ENCODE measurements around the gene RASGRF2.

RASGRF2 gene

DNA sequence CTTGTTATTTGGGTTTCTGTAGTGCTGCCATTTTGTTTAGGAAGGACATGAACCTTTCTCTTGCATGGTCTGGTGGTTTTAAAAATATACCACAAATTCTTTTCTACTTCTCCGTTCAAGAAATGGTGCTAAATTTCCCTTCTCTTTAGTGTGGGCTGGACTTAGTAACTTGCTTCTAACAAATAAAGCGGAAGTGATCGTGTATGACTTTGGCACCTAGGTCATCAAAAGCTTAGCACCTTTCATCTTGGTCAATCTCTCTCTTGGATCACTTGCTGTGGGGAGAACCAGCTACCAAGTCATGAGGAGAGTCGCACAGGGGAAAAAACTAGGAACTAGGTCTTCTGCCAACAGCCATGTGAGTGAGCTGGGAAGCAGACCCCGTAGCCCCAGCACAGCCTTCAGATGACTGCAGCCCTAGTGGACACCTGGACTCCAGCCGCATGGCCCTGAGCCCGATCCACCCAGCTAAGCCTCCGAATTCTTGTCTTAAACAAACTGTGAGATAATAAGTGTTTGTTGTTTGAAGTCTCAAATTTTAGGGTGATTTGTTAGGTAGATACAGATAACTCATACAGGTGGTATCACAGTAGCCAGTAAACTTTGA lies 185.3 kb downstream of the RASGRF2 start:
- DNase-seq, result no peak

DNA sequence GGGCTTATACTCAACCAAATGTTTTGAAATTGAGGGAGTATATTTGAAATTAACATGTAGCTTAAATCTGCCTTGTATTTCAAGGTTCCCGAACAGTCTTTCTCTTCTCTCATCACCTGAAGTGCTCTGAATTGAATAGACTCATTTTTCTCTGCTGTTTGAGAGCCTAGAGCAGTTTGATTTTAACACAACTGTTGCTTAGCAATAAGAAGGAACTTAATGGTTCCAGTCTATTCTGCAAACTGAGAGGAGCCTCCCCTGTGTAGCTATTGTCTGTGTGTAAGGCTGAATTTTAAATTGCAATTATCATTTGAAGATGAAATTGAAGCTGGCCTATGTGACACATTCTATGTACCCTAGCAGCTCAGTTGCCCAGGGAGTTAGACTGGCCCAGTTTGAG lies 185.9 kb downstream of the RASGRF2 start:
- no peak for DNase-seq

DNA sequence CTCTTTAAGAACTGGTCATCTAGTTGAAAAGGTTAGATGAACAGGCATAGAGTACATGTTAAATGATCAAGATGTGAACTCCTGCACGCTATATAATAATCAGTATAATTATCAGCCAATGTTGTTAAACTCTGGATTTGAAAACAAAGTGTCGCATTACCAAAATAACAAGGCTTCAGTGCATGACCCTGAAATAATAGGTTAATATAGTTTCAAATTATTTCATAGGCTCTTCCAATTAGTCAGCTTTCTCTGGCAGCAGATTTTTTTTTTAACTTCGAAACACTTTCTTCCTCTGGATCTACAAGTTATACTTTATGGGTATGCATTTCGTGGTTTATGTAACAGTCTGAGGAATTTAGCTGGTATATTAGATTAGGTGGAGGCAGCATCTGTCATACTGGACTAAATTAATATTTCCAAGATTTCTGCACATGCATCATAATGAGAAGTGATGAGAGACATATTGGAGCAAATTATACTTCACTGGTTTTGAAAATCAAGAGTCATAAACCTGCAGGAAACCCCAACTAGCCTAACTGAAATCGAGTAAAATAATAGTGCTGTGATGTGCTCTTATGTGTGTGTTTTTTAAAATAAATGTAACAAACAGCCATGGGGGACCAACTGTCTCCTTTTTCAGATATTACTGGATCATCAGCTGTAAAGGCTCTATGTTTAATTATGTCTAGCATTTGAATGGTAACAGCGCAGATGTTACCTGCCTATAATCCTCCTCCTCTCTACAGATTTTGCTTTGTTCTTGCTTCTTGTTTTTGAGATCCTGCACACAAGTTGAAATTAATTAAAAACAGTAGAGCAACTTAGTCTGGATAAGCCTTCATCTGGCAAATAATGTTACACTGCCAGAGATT lies 187.1 kb downstream of the RASGRF2 start:
- DNase-seq, result no peak

DNA sequence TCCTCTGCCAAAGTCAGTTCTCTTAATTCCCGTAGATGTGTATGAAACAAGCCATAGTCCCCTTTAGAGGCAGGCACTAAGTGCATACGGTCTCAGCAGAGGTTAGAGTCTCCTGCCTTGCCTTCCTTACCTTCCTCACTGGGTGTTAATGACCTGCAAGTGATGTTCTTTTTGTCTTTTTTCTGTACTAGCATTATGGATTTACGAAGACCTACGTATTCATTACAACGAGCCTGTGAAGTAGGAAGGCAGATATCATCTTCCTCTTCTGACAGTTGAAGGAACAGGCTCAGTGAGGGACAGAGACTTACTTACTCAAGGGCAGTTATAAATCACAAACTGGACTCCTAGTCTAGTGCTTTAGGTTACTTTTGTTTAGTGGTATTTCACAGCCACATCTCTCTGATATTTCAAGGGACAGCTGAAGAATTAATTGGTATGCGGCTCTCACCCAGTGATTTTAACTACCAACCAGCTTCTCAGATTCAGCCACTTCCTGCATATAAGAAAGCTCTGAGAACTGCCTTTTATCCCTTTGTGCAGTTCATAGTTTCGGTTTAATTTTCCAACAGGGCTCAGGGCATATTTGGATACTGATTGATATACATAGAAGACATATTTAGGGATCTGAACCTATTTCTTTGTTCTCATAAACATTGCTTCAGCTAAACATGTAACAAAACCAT lies 187.9 kb downstream of the RASGRF2 start:
- no peak for DNase-seq

DNA sequence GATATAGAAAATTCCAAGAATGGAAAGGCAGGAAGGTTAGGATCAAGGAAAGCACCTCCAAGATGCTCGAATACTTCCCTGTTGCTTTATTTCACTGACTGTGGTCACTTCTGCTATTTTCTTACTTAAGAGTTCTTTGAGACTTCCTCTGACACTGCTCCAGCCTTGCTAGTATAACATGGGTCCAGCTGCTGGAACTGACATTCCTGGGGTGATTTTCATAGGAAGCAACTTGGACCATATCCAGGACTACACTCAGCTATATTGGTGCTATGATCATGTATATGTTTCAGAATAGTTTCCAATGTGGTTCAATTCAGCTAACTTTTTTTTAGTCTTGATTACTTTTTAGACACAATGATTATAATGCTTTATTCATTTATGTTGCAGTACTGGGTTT lies 191.4 kb downstream of the RASGRF2 start:
- no peak for DNase-seq

DNA sequence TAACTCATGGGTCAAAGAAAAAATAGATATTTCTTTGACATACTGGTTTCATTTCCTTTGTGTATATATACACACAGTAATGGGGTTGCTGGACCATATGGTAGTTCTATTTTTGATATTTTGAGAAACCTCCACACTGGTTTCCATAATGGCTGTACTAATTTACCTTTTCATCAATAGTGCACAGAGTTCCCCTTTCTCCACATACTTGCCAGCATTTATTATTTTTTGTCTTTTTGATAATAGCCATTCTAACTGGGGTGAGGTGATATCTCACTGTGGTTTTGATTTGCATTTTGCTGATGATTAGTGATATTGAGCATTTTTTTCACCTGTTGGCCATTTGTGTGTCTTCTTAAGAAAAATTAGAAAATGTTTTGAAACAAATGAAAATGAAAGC lies 194.6 kb downstream of the RASGRF2 start:
- DNase-seq, result no peak

DNA sequence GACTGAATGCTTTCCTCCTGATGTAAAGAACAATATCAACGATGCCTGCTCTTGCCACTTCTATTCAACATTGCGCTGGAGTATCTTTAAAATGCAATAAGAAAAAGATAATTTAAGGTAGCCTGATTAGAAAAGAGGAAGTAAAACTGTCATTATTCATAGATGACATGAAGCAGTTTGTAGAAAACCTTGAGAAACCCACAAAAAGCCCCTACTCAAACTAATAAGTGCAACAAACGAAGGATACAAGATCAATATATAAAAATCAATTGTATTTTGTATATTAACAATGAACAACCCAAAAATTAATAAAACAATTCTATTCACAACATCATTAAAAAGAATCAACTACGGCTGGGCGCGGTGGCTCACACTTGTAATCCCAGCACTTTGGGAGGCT lies 196.6 kb downstream of the RASGRF2 start:
- no peak for DNase-seq

DNA sequence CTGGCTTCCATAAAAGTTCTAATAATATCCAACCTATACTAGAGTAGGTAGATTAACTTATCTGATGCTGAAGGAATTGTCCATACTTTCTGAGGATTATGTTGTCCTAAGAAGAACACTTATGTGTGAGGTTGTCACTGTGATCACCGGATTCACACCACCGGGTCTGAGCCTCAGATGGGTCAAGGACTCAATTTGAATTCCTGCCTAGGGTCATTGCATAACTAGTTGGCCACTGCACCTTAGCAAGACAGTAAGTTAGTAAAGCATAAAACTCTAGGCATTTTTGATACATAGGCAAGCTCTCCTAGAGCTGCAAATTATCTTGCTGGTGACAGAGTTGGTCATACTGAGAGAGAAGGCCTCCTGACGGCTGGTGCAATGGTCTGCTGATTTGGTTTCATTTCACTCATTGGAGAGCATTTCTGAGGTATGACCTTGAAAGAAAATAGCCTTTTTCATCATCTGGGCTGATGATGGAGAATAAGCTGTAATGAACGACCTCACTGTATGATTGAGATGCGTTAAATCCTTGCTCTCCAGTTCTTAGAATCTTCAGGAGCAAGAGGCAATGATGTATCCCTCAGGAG lies 200.9 kb downstream of the RASGRF2 start:
- DNase-seq, result no peak

DNA sequence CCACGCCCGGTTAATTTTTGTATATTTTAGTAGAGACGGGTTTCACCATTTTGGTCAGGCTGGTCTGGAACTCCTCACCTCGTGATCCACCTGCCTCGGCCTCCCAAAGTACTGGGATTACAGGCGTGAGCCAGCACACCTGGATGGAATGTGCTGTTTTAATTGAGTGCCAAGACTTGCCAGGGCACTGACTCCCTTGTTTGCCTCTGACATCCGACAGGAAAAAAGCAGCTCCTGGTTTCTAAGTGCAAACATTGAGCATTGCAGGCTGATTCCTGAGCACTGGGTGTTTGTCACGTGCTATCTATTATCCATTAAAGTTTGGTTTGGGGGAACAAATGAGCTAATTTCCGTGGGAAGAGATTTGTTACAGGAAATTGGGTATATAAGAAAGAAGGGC lies 202.3 kb downstream of the RASGRF2 start:
- no peak for DNase-seq

DNA sequence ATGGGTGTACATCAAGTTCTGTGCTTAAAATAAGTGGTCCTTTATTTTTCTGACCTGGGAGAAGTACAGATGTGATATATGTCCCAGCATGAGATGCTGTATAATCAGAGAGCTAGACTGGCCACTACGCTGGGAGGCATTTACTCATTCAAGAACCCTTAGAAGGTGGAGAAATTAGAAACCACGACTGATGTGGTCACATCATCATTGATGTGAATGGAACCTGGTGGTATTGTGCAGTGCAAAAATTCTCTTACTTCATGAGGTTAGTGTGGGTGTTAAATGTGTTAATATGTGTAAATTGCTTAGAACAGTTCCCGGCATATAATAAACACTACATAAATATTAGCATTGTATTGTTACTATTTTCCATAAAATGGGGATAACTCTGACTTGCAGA lies 203.5 kb downstream of the RASGRF2 start:
- DNase-seq, result no peak

DNA sequence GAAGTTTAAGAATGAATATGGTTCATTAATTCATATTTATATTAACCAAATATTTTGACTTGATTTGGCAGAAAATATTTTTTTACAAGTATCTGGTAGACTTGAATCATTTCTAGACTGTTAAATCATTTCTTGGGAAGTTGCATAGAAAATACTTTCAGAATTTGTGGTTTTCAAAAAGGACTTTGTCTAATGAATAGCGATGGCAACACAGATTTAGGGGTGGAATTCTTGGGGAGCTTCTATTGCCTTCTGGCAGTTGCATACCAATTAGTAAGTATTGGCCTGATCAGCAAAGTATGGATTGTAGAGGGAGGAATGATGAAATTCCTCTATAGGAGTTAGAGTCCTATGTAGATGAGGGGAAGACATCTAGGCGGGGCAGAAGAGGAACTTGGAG lies 204.3 kb downstream of the RASGRF2 start:
- DNase-seq, result no peak

DNA sequence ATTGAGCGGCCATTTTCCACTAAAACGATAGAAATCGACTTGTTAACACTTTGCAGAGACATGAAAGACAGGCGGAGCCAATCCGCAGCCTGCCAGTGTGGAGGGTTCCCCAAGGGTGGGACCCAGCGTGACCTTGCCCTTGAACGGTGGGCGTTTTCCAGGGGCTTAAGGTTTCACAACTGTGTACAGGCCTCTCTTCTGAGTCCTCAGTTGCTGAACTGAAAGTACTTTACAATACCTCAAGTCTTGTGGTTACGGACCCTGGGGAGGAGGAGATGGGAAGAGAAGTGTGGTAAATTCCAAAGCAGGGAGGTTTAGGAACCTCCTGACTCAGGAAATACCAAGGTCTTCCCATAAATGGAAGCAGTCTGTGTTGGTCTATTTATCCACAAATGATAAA lies 204.8 kb downstream of the RASGRF2 start:
- DNase-seq, result no peak

DNA sequence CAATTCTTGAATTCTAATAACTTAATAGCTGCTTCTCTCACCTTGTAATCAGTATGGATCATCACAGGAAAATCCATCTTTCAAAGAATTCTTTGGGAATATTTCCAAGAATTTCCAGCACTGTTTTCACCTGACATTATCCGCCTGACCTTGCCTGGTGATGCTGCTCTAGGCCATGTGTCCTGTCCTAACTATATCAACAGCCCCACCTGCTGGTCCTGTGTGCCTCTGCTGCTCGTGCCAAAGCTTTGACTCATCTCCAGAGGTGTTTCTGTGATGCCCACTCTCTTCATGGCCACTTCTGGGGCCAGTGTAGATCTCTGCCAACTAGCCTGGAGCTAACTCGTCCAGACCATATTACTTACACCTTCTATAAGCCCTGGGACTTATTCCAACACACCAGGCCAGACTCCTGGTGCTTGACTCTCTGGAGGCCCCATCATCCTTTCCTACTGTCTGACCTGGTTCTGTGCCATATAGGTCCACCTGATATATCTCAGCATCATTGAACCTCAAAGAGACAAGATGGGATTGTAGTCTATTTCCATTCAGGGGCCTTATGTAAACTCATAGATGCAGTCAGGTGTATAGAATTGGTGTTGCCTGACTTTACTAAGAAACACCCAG lies 205.4 kb downstream of the RASGRF2 start:
- no peak for DNase-seq

DNA sequence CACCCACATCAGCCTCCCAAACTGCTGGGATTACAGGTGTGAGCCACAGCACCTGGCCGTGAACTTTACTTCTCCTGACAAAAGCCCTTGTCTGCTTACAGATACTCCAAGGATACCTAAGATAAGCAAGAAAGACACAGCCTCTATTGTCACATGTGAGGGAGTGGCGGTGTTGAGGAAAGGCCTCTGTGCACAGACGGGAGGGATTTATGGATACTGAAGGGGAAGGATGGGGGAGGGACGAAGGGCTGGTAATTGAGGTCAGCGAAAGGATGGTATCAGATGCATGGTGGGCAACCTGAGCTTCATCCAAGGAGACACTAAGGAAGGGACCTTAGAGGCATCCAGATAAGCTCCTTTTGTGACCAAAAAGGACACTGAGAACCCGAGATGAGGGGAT lies 206.3 kb downstream of the RASGRF2 start:
- no peak for DNase-seq

DNA sequence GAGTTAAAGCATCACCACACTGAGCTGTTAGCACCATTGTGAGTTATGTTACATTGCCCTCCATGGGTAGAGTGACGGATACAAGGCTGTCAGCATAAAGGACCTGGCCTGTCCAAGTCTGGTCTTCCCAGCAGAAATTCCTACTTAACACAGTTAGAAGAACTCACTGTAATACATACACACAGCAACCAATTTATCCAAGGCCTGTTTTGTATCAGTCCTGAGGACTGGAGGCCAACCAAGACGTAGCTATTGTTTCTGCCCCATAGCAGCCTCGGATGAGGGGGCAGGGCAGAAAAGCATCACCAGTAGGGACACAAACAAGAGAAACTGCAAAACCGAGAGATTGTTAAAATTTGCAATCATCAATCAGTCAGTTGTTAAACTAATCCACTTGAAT lies 206.9 kb downstream of the RASGRF2 start:
- DNase-seq, result no peak

DNA sequence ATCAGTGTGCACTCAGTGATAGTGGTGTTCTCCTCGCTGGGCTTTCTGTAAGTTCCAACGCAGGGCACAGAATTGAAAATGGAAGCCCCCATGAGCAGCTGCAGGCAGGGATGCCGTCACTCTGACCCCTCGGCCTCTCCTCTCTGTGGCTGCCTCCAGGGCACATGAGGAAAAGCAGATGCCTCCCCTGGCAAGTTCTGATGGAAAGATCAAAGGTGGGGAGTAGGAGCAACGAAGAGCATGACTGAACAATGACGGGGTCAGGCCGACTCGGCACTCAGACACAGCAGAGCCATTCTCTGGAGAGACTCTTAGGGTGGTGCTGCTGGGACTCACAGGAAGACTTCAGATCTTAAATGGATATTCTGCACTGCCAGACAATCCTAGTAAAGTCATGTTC lies 207.4 kb downstream of the RASGRF2 start:
- no peak for DNase-seq

DNA sequence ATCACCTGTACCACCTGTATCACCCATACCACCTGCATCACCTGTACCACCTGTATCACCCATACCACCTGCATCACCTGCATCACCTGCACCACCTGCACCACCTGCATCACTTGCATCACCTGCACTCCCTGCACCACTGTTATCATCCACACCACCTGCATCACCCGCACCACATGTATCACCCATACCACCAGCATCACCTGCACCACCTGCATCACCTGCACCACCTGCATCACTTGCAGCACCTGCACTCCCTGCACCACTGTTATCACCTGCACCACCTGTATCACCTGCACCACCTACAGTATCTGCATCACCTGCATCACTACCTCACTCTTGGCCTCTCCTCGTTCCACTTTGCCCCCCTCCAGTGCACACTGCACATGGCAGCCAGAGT lies 209.8 kb downstream of the RASGRF2 start:
- no peak for DNase-seq

DNA sequence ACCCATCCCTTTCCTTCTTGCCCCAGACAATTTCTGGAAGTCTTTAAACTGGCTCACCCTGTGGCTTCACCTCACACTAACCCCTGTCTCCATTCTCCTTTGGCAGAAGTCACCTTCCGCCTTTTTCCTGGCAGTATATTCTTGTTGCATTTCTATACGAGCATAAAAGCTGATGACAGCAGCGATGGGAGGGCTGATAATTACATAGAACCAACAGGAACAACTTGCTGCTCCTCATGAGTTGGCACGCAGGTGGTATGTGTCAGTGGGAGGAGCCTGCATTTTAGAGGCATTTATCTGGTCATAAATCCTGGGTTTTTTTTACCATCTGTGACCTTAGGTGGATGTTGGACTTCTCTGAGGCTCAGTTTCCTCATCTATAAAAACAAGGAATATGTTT lies 211.6 kb downstream of the RASGRF2 start:
- DNase-seq, result no peak

DNA sequence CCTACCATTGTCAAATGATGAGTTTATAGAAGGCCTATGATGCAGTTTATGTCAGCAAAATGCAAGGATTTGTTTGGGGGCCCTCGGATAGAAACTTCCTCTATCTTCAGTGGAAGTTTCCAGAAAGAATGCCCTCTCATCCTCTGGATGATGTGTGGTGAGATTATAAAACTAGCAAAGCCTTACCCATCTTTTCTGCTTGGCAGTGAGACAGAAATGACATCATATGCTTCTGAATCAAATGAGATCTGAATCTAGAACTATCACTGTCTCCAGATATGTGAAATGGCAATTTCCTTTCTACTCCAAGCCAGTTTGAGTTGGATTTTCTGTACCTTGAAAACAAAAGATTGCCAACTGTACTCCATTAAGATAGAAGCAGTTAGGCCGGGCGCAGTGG lies 212.5 kb downstream of the RASGRF2 start:
- no peak for DNase-seq

DNA sequence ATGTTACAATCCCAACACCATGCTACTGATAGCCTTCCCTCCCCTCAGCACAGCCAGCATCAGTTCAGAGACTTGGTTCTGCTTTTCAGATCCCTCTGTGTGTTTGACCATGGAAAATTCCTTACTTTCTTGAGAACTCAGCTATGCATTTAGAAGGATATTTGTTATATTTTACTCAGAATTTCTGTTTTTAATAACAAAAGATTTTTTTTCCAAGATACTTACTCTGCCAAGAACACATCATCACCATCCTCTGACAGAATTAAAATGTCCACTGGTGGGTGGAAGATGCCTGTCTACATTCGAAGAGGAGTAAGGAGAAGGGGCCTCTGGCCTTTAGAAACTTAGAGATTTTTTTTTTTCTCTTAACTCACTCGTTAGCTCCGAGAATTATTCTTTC lies 216.9 kb downstream of the RASGRF2 start:
- DNase-seq, result no peak

DNA sequence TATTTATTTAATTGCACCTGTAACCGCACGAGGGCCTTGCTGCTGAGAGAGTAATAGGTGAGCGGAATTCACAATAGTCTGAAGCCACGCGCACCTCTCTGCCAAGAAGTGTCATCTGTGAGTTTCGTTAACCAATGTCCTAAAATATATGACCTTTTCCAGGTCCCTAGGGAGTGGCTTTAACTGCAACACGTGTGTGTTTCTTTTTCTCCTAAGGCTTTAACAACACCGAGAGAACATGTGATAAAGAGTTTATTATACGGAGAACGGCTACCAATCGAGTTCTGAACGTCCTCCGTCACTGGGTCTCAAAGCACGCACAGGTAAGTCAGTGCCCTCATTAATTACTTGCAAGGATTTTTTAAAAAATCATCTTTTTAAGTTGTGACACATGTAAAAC lies 219.8 kb downstream of the RASGRF2 start:
- DNase-seq, result no peak

DNA sequence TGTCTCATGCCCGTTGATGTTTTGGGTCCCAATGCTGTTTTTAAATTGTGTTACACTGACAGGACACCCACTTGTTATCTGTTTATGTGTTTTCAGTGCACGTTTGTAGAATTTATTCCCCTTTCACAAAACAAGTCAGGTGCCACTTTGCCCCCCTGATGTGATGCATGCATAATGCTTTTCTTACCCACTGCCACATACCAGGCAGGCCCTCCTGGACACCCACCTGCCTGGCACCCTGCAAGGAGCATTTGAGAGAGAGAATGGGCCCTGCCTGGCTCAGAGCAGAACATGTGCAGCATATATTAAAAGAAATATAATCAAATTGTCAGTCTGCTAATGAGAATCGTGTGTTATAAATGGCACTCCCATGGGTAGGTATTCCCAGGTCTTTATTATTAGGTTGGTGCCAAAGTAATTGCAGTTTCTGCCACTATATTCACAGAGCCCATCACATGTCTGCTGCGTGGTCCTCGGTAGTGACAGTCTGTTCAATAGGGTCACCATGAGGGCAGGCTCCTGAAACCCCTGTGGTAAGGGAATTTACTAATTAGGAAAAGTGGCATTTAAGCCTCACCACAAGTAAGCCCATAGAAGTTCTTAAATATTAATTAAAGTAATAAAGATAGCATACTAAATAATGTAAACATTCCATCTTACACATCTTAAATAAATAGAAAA lies 220.8 kb downstream of the RASGRF2 start:
- no peak for DNase-seq
